Activated CD8-positive, alpha-beta T cell treated with anti-CD3 and anti-CD28 coated beads, Interleukin-2, amount 10 ng/mL, durations not matched to agents 7 days and 5 days (primary cell): ENCODE measurements around the gene CCL2. TPM values are rescaled to one million over a fixed set of nuclear protein-coding genes. Genes with fewer than 3 reads are reported as not detected.

Experiments used
- ATAC-seq: fragments of 150-1000 bp; cut with Tn5 transposase; one replicate; pipeline ENCODE4 v1.10.0; 2021; ENCODE audit warnings: moderate library complexity
- CTCF ChIA-PET: fragments of 350-600 bp; sonication (Branson Sonifier 250); formaldehyde crosslinking; loops from one replicate; lab custom pipeline; 2021; ENCODE audit warnings: antibody characterized with exemption; lab: Charles Lee
- POLR2A ChIA-PET: fragments of 350-600 bp; sonication (Branson Sonifier 250); formaldehyde crosslinking; loops from one replicate; lab custom pipeline; 2021; ENCODE audit warnings: antibody characterized with exemption; lab: Charles Lee
- DNase-seq: peaks from one replicate; pipeline ENCODE4 v3.0.0-alpha.2; 2020
- H3K27ac Mint-ChIP-seq: one replicate; pipeline ENCODE4 v1.8.0; 2021; ENCODE audit warnings: mild to moderate bottlenecking, mixed read lengths
- H3K27me3 Mint-ChIP-seq: one replicate; pipeline ENCODE4 v1.8.0; 2021; ENCODE audit warnings: low read depth, mixed read lengths
- H3K36me3 Mint-ChIP-seq: one replicate; pipeline ENCODE4 v1.8.0; 2021; ENCODE audit warnings: low read depth, mixed read lengths
- H3K4me1 Mint-ChIP-seq: one replicate; pipeline ENCODE4 v1.8.0; 2021; ENCODE audit warnings: low read depth, mixed read lengths
- H3K4me3 Mint-ChIP-seq: one replicate; pipeline ENCODE4 v1.8.0; 2021; ENCODE audit warnings: mild to moderate bottlenecking, mixed read lengths
- H3K9me3 Mint-ChIP-seq: one replicate; pipeline ENCODE4 v1.8.0; 2022; ENCODE audit warnings: mixed read lengths; ENCODE audit not compliant: insufficient read depth
- total RNA-seq, 2 experiments: library from RNA; stranded (reverse); gene quantifications; one replicate each; pipeline ENCODE4 v1.2.3, GENCODE V29; 2021

CCL2 gene
- not detected for total RNA-seq

- ATAC-seq, result no peak
Measured at GRCh38 chr17:34254651-34255380, at the start of gene CCL2. TSS of gene CCL2 (plus strand) at chr17:34255285. CDS start at chr17:34255350, 65 bp downstream.

GRCh38 chr17:34205401-34205800, 49.7 kb upstream of the CCL2 start:
- ATAC-seq, result no peak
- peaks cover 4% of the 10 kb centered on the region for H3K4me1 Mint-ChIP-seq
- no peak overlapping the region for H3K4me3 Mint-ChIP-seq
- no peak overlapping the region for H3K27ac Mint-ChIP-seq
- POLR2A ChIA-PET, result interaction anchor here (0.6 kb wide), 1 partner anchor 17 kb away, joined by 3 read pairs; no protein-coding TSS in a partner anchor
- peaks cover 9% of the 10 kb centered on the region for H3K27me3 Mint-ChIP-seq
- CTCF ChIA-PET, result interaction anchor here (7.6 kb wide), 1 partner anchor 157 kb away, joined by 313 read pairs; the partner anchor contains the start of gene CCL1
- no peaks in the 10 kb centered on the region for H3K9me3 Mint-ChIP-seq
- DNase-seq, result no peak
- H3K36me3 Mint-ChIP-seq, result no peaks in the 10 kb centered on the region

More at GRCh38 chr17:34254651-34255380, at the start of gene CCL2:
- no peak within 1 kb of the TSS for H3K4me3 Mint-ChIP-seq
- ChIA-PET POLR2A (no interaction called here), CTCF (interaction anchor here (1.5 kb wide), 1 partner anchor 106 kb away, joined by 5 read pairs; no protein-coding TSS in a partner anchor)
- no peaks in the 10 kb centered on the region for H3K9me3 Mint-ChIP-seq
- peaks cover 29% of the 10 kb centered on the region for H3K27me3 Mint-ChIP-seq
- no peak within 1 kb of the TSS for H3K27ac Mint-ChIP-seq
- H3K36me3 Mint-ChIP-seq, result no peaks in the 10 kb centered on the region
- H3K4me1 Mint-ChIP-seq, result peaks cover 8% of the 10 kb centered on the region
- DNase-seq, result no peak

GRCh38 chr17:34206569-34206968, 48.5 kb upstream of the CCL2 start:
- Mint-ChIP-seq H3K27ac (no peak overlapping the region), H3K9me3 (no peaks in the 10 kb centered on the region), H3K4me3 (no peak overlapping the region), H3K36me3 (no peaks in the 10 kb centered on the region), H3K4me1 (peaks cover 3% of the 10 kb centered on the region), H3K27me3 (peaks cover 13% of the 10 kb centered on the region)
- CTCF ChIA-PET, result no interaction called here
- POLR2A ChIA-PET, result no interaction called here
- no peak for ATAC-seq
- DNase-seq, result no peak

- H3K4me1 Mint-ChIP-seq, result no peaks in the 10 kb centered on the region
- H3K36me3 Mint-ChIP-seq, result no peaks in the 10 kb centered on the region
- DNase-seq (no peak), ATAC-seq (no peak)
- CTCF ChIA-PET, result no interaction called here
- POLR2A ChIA-PET, result no interaction called here
- no peak overlapping the region for H3K27ac Mint-ChIP-seq
- H3K4me3 Mint-ChIP-seq, result no peak overlapping the region
- H3K27me3 Mint-ChIP-seq, result peaks cover 13% of the 10 kb centered on the region
- H3K9me3 Mint-ChIP-seq, result no peaks in the 10 kb centered on the region
Measured at GRCh38 chr17:34207572-34207971, 47.5 kb upstream of the CCL2 start.

- POLR2A ChIA-PET, result no interaction called here
- Mint-ChIP-seq H3K9me3 (no peaks in the 10 kb centered on the region), H3K27ac (no peak overlapping the region), H3K4me3 (no peak overlapping the region), H3K27me3 (peaks cover 34% of the 10 kb centered on the region), H3K4me1 (no peaks in the 10 kb centered on the region), H3K36me3 (no peaks in the 10 kb centered on the region)
- no peak for DNase-seq
- no peak for ATAC-seq
- CTCF ChIA-PET, result interaction anchor here (1.5 to 3.9 kb wide), 2 partner anchors 17 to 143 kb away, joined by 3 to 17 read pairs; partner anchors contain the start of gene CCL1
Measured at GRCh38 chr17:34218748-34219147, 36.3 kb upstream of the CCL2 start.

- no peak for ATAC-seq
- Mint-ChIP-seq H3K9me3 (no peaks in the 10 kb centered on the region), H3K27ac (no peak overlapping the region), H3K36me3 (no peaks in the 10 kb centered on the region), H3K27me3 (peaks cover 30% of the 10 kb centered on the region), H3K4me1 (no peaks in the 10 kb centered on the region), H3K4me3 (no peak overlapping the region)
- POLR2A ChIA-PET, result no interaction called here
- no peak for DNase-seq
- CTCF ChIA-PET, result interaction anchor here (1.5 to 3.9 kb wide), 2 partner anchors 18 to 142 kb away, joined by 3 to 17 read pairs; partner anchors contain the start of gene CCL1
Measured at GRCh38 chr17:34219405-34219804, 35.7 kb upstream of the CCL2 start.

GRCh38 chr17:34220045-34220751, 34.9 kb upstream of the CCL2 start:
- ATAC-seq (no peak), DNase-seq (no peak)
- H3K9me3 Mint-ChIP-seq, result no peaks in the 10 kb centered on the region
- CTCF ChIA-PET, result interaction anchor here (3.9 kb wide), 1 partner anchor 141 kb away, joined by 17 read pairs; the partner anchor contains the start of gene CCL1
- H3K4me3 Mint-ChIP-seq, result no peak overlapping the region
- POLR2A ChIA-PET, result no interaction called here
- H3K4me1 Mint-ChIP-seq, result no peaks in the 10 kb centered on the region
- H3K27ac Mint-ChIP-seq, result no peak overlapping the region
- no peaks in the 10 kb centered on the region for H3K36me3 Mint-ChIP-seq
- H3K27me3 Mint-ChIP-seq, result peaks cover 30% of the 10 kb centered on the region

- no peak overlapping the region for H3K27ac Mint-ChIP-seq
- H3K27me3 Mint-ChIP-seq, result peaks cover 30% of the 10 kb centered on the region
- no peaks in the 10 kb centered on the region for H3K36me3 Mint-ChIP-seq
- no peak for ATAC-seq
- H3K4me1 Mint-ChIP-seq, result no peaks in the 10 kb centered on the region
- DNase-seq, result no peak
- POLR2A ChIA-PET, result no interaction called here
- CTCF ChIA-PET, result no interaction called here
- no peak overlapping the region for H3K4me3 Mint-ChIP-seq
- no peaks in the 10 kb centered on the region for H3K9me3 Mint-ChIP-seq
Measured at GRCh38 chr17:34220752-34221395, 34.2 kb upstream of the CCL2 start.

GRCh38 chr17:34221411-34221810, 33.7 kb upstream of the CCL2 start:
- Mint-ChIP-seq H3K27ac (no peak overlapping the region), H3K9me3 (no peaks in the 10 kb centered on the region), H3K27me3 (peaks cover 31% of the 10 kb centered on the region), H3K4me3 (no peak overlapping the region), H3K4me1 (no peaks in the 10 kb centered on the region), H3K36me3 (no peaks in the 10 kb centered on the region)
- ATAC-seq, result no peak
- CTCF ChIA-PET, result no interaction called here
- DNase-seq, result no peak
- POLR2A ChIA-PET, result no interaction called here

- Mint-ChIP-seq H3K4me3 (no peak overlapping the region), H3K9me3 (no peaks in the 10 kb centered on the region), H3K27ac (no peak overlapping the region), H3K27me3 (peaks cover 32% of the 10 kb centered on the region), H3K36me3 (no peaks in the 10 kb centered on the region), H3K4me1 (no peaks in the 10 kb centered on the region)
- ChIA-PET CTCF (interaction anchor here (0.9 to 1.5 kb wide), 3 partner anchors 13 to 138 kb away, joined by 3 to 6 read pairs (median 3); no protein-coding TSS in a partner anchor), POLR2A (interaction anchor here (0.6 to 1.0 kb wide), 2 partner anchors 17 to 18 kb away, joined by 3 read pairs; no protein-coding TSS in a partner anchor)
- no peak for DNase-seq
- ATAC-seq, result no peak
Measured at GRCh38 chr17:34222722-34223497, 32.2 kb upstream of the CCL2 start.

GRCh38 chr17:34225046-34225445, 30.0 kb upstream of the CCL2 start:
- Mint-ChIP-seq H3K4me3 (no peak overlapping the region), H3K4me1 (no peaks in the 10 kb centered on the region), H3K27ac (no peak overlapping the region), H3K36me3 (no peaks in the 10 kb centered on the region), H3K27me3 (peaks cover 27% of the 10 kb centered on the region), H3K9me3 (no peaks in the 10 kb centered on the region)
- CTCF ChIA-PET, result no interaction called here
- ATAC-seq, result no peak
- POLR2A ChIA-PET, result no interaction called here
- DNase-seq, result no peak
